Keratinocyte (primary cell): ENCODE data around the gene DIAPH1. TPM values are rescaled to one million over a fixed set of nuclear protein-coding genes. Genes with fewer than 3 reads are reported as not detected.

Experiments
- DNase-seq: peaks from one replicate; pipeline ENCODE4 v3.0.0-alpha.2; 2011; ENCODE audit warnings: low read depth, missing footprints, low spot score
- FAIRE-seq: peaks from 2 replicates; lab custom pipeline; 2011; peaks lifted over from hg19 to GRCh38; lab: Jason Lieb, UNC
- H2AFZ ChIP-seq: 2 replicates; pipeline ENCODE4 v1.6.0; 2012; ENCODE audit warnings: low read length, control low read depth, inconsistent platforms; ENCODE audit not compliant: control insufficient read depth
- H3K27ac ChIP-seq: 2 replicates; pipeline ENCODE4 v1.5.1; 2011; ENCODE audit warnings: low read length; ENCODE audit not compliant: control insufficient read depth, insufficient read depth
- H3K27me3 ChIP-seq: 3 replicates; pipeline ENCODE4 v1.6.0; 2011; ENCODE audit warnings: low read length; ENCODE audit not compliant: control insufficient read depth, insufficient read depth; ENCODE audit errors: extremely low read depth
- H3K36me3 ChIP-seq, 2 experiments: 2 replicates in 1 of 2; 3 replicates in 1 of 2; pipeline ENCODE4 v1.5.1; 2011; ENCODE audit warnings: low read length in 2 of 2, mild to moderate bottlenecking in 1 of 2; ENCODE audit not compliant: control insufficient read depth in 2 of 2, insufficient read depth in 2 of 2; ENCODE audit errors: extremely low read depth in 1 of 2
- H3K4me1 ChIP-seq: 3 replicates; pipeline ENCODE4 v1.5.1; 2011; ENCODE audit warnings: low read length; ENCODE audit not compliant: control insufficient read depth, insufficient read depth; ENCODE audit errors: extremely low read depth
- H3K4me2 ChIP-seq: 3 replicates; pipeline ENCODE4 v1.6.0; 2011; ENCODE audit warnings: low read depth, low read length; ENCODE audit not compliant: control insufficient read depth, insufficient read depth; ENCODE audit errors: extremely low read depth
- H3K4me3 ChIP-seq, 3 experiments: fragments of 200-600 bp in 1 of 3; sonication (generic) in 1 of 3; 2 replicates in 2 of 3; 3 replicates in 1 of 3; pipeline ENCODE4 v1.5.1; 2011 to 2016; ENCODE audit warnings: low read length in 3 of 3, mild to moderate bottlenecking in 3 of 3, control low read depth in 2 of 3, inconsistent platforms in 1 of 3, low read depth in 1 of 3, mixed read lengths in 1 of 3, mixed run types in 1 of 3, moderate library complexity in 1 of 3; ENCODE audit not compliant: control insufficient read depth in 2 of 3, insufficient read depth in 2 of 3; ENCODE audit errors: extremely low read depth in 1 of 3
- H3K79me2 ChIP-seq: 2 replicates; pipeline ENCODE4 v1.6.0; 2012; ENCODE audit warnings: low read length; ENCODE audit not compliant: control insufficient read depth, insufficient read depth
- H3K9ac ChIP-seq: 3 replicates; pipeline ENCODE4 v1.6.0; 2011; ENCODE audit warnings: low read length; ENCODE audit not compliant: control insufficient read depth, insufficient read depth; ENCODE audit errors: extremely low read depth
- H3K9me1 ChIP-seq: 3 replicates; pipeline ENCODE4 v1.6.0; 2011; ENCODE audit warnings: low read length; ENCODE audit not compliant: control insufficient read depth, insufficient read depth; ENCODE audit errors: extremely low read depth
- H3K9me3 ChIP-seq: 2 replicates; pipeline ENCODE4 v1.5.1; 2012; ENCODE audit warnings: low read depth, low read length; ENCODE audit not compliant: control insufficient read depth
- H4K20me1 ChIP-seq: 3 replicates; pipeline ENCODE4 v1.6.0; 2011; ENCODE audit warnings: low read length; ENCODE audit not compliant: control insufficient read depth, insufficient read depth; ENCODE audit errors: extremely low read depth
- CTCF ChIP-seq, 3 experiments: IDR thresholded peaks in 1 of 3; conservative IDR thresholded peaks in 1 of 3; optimal IDR thresholded peaks in 1 of 3; 2 replicates in 2 of 3; 3 replicates in 1 of 3; pipeline versions ENCODE3 to v1.5.1; 2011; ENCODE audit warnings: low read length in 3 of 3, mild to moderate bottlenecking in 3 of 3, moderate library complexity in 2 of 3, control low read depth in 1 of 3, inconsistent platforms in 1 of 3; ENCODE audit not compliant: insufficient read depth in 2 of 3; ENCODE audit errors: extremely low read depth in 1 of 3
- EZH2 ChIP-seq: IDR thresholded peaks from one replicate; pipeline ENCODE4 v1.6.1; 2012; ENCODE audit warnings: inconsistent platforms, mild to moderate bottlenecking, low read length, moderate library complexity
- dilution Hi-C: fragments of 300-500 bp; cut with MboI; formaldehyde crosslinking; loops from one replicate; pipeline ENCODE4 v1.7.0; 2020; ENCODE audit warnings: low sequenced_read_pairs; ENCODE audit not compliant: extremely low pct_ligation_motif_present
- polyA plus RNA-seq, 5 experiments: library from polyadenylated mRNA; depleted of rRNA in 3 of 5; stranded (reverse) in 3 of 5; stranded (forward) in 1 of 5; unstranded in 1 of 5; fragments of >200 nt; gene quantifications; 1 replicate in 1 of 5; 2 replicates in 3 of 5; 3 replicates in 1 of 5; pipeline versions ENCODE4 v1.2.1 to v1.2.3, GENCODE V29; 2011 to 2012; ENCODE audit warnings: missing spikeins in 2 of 5, low read depth in 1 of 5, low replicate concordance in 1 of 5

The DIAPH1 gene
- polyA plus RNA-seq, 1 donor (not counting 4 experiments of a cell fraction or from before 2014, with no cell fraction given), result 72.0 TPM

GRCh38 chr5:141483902-141484301 is 134.9 kb downstream of the DIAPH1 start:
- no peak overlapping the region for H3K4me2 ChIP-seq
- no peaks in the 10 kb centered on the region for H4K20me1 ChIP-seq
- peaks cover 1% of the 10 kb centered on the region for H3K79me2 ChIP-seq
- FAIRE-seq, result no peak
- peaks cover 12% of the 10 kb centered on the region for H3K4me1 ChIP-seq
- no peak for DNase-seq
- TF ChIP-seq EZH2, result no peak
- TF ChIP-seq CTCF (optimal IDR thresholded peaks at IDR 0.05 in 1 of 3, IDR thresholded peaks at IDR 0.05 in 1 of 3, conservative IDR thresholded peaks at IDR 0.05 in 1 of 3; ENCODE audit: extremely low read depth in 1 of 3, insufficient read depth in 2 of 3, low read length in 3 of 3), result no peak
- dilution Hi-C loops, result no loop called here
- H3K9me1 ChIP-seq, result no peaks in the 10 kb centered on the region
- no peak overlapping the region for H3K9ac ChIP-seq
- peaks cover 0 to 4% of the 10 kb centered on the region in 2 experiments for H3K36me3 ChIP-seq
- no peak overlapping the region for H3K4me3 ChIP-seq
- no peaks in the 10 kb centered on the region for H3K9me3 ChIP-seq
- H2AFZ ChIP-seq, result no peak overlapping the region
- no peaks in the 10 kb centered on the region for H3K27me3 ChIP-seq
- H3K27ac ChIP-seq, result no peak overlapping the region

GRCh38 chr5:141479776-141480175 is 139.0 kb downstream of the DIAPH1 start:
- FAIRE-seq (no peak), DNase-seq (no peak)
- Histone ChIP-seq H3K4me3 (no peak overlapping the region), H2AFZ (no peak overlapping the region), H3K79me2 (peaks cover 7% of the 10 kb centered on the region), H3K9ac (no peak overlapping the region), H3K9me3 (no peaks in the 10 kb centered on the region), H3K27ac (no peak overlapping the region), H4K20me1 (no peaks in the 10 kb centered on the region), H3K4me1 (peaks cover 19% of the 10 kb centered on the region), H3K4me2 (no peak overlapping the region), H3K36me3 (peaks cover 0 to 1% of the 10 kb centered on the region in 2 experiments), H3K27me3 (peaks cover 5% of the 10 kb centered on the region), H3K9me1 (no peaks in the 10 kb centered on the region)
- dilution Hi-C loops, result no loop called here
- TF ChIP-seq EZH2 (no peak), CTCF (optimal IDR thresholded peaks at IDR 0.05 in 1 of 3, IDR thresholded peaks at IDR 0.05 in 1 of 3, conservative IDR thresholded peaks at IDR 0.05 in 1 of 3; ENCODE audit: extremely low read depth in 1 of 3, insufficient read depth in 2 of 3, low read length in 3 of 3) (no peak)
